H1 (cell line): Measurements from ENCODE around the gene COL6A1. TPM values are rescaled to one million over a fixed set of nuclear protein-coding genes. Genes with fewer than 3 reads are reported as not detected.

Experiments
- CTCF ChIA-PET: fragments of 300-600 bp; sonication (Branson Sonifier 250); formaldehyde crosslinking; loops from one replicate; lab custom pipeline; 2021; ENCODE audit not compliant: partially characterized antibody; lab: Charles Lee
- POLR2A ChIA-PET: fragments of 300-600 bp; sonication (Branson Sonifier 250); formaldehyde crosslinking; loops from one replicate; lab custom pipeline; 2021; ENCODE audit warnings: inconsistent platforms; ENCODE audit not compliant: partially characterized antibody; lab: Charles Lee
- DNase-seq, 2 experiments: peaks; one replicate each; pipeline versions ENCODE4 v3.0.0 to v3.0.0-alpha.2; 2010 to 2022; ENCODE audit warnings: low spot score in 2 of 2, low read depth in 1 of 2, mixed read lengths in 1 of 2
- FAIRE-seq: peaks from 2 replicates; lab custom pipeline; 2011; peaks lifted over from hg19 to GRCh38; lab: Jason Lieb, UNC
- H2AFZ ChIP-seq: 2 replicates; pipeline ENCODE4 v1.8.1; 2012; ENCODE audit warnings: low read length, inconsistent platforms
- H2AK5ac ChIP-seq: 2 replicates; pipeline ENCODE4 v1.6.1; 2013; ENCODE audit warnings: low read depth, low read length
- H2BK120ac ChIP-seq: replicated peaks from 2 replicates; pipeline ENCODE3; 2013; ENCODE audit warnings: low read depth, low read length, inconsistent platforms
- H2BK12ac ChIP-seq: 2 replicates; pipeline ENCODE4 v1.6.1; 2013; ENCODE audit warnings: low read depth, low read length
- H2BK15ac ChIP-seq: 2 replicates; pipeline ENCODE4 v1.6.1; 2013; ENCODE audit warnings: low read length
- H2BK20ac ChIP-seq: 2 replicates; pipeline ENCODE4 v1.6.1; 2013; ENCODE audit warnings: low read length
- H2BK5ac ChIP-seq: 2 replicates; pipeline ENCODE4 v1.6.1; 2013; ENCODE audit warnings: low read depth, low read length
- H3K14ac ChIP-seq: 2 replicates; pipeline ENCODE4 v1.6.1; 2013; ENCODE audit warnings: inconsistent platforms; ENCODE audit not compliant: insufficient read length
- H3K18ac ChIP-seq: 2 replicates; pipeline ENCODE4 v1.6.1; 2013; ENCODE audit warnings: low read length; ENCODE audit errors: extremely low read depth
- H3K23ac ChIP-seq: 2 replicates; pipeline ENCODE4 v1.6.1; 2013; ENCODE audit warnings: inconsistent platforms; ENCODE audit not compliant: insufficient read length
- H3K23me2 ChIP-seq: 2 replicates; pipeline ENCODE4 v1.6.1; 2013; ENCODE audit warnings: low read depth, low read length
- H3K27ac ChIP-seq: 2 replicates; pipeline ENCODE4 v1.6.1; 2011; ENCODE audit warnings: low read depth, low read length, inconsistent platforms
- H3K27me3 ChIP-seq, 4 experiments: replicated peaks in 1 of 4; 1 replicate in 1 of 4; 2 replicates in 3 of 4; pipeline versions ENCODE4 v1.6.1 to v1.8.1; 2011 to 2013; ENCODE audit warnings: low read length in 3 of 4, mild to moderate bottlenecking in 3 of 4, inconsistent platforms in 2 of 4, mixed read lengths in 2 of 4, moderate library complexity in 1 of 4; ENCODE audit not compliant: control insufficient read depth in 3 of 4, insufficient read depth in 3 of 4; ENCODE audit errors: extremely low read depth in 1 of 4
- H3K36me3 ChIP-seq, 4 experiments: 2 replicates each; pipeline versions ENCODE4 v1.6.1 to v1.8.1; 2011 to 2013; ENCODE audit warnings: mild to moderate bottlenecking in 4 of 4, low read length in 3 of 4, moderate library complexity in 2 of 4, control low read depth in 1 of 4, inconsistent platforms in 1 of 4; ENCODE audit not compliant: insufficient read depth in 4 of 4, control insufficient read depth in 2 of 4
- H3K4ac ChIP-seq: replicated peaks from 2 replicates; pipeline ENCODE3; 2013; ENCODE audit warnings: low read length, low read depth, mixed read lengths, inconsistent platforms; ENCODE audit not compliant: insufficient read length
- H3K4me1 ChIP-seq, 4 experiments: replicated peaks in 1 of 4; 1 replicate in 1 of 4; 2 replicates in 3 of 4; pipeline versions ENCODE4 v1.6.1 to v1.8.1; 2011 to 2013; ENCODE audit warnings: low read length in 3 of 4, inconsistent platforms in 2 of 4, mixed read lengths in 1 of 4; ENCODE audit not compliant: insufficient read depth in 4 of 4, control insufficient read depth in 3 of 4
- H3K4me2 ChIP-seq, 2 experiments: 2 replicates each; pipeline versions ENCODE4 v1.6.1 to v1.8.1; 2011 to 2013; ENCODE audit warnings: low read depth in 2 of 2, low read length in 2 of 2, control low read depth in 1 of 2, inconsistent platforms in 1 of 2, mild to moderate bottlenecking in 1 of 2; ENCODE audit not compliant: insufficient read depth in 1 of 2
- H3K4me3 ChIP-seq, 4 experiments: fragments of 200-600, 300-600 bp in 1 of 4; sonication (generic), shearing (Covaris generic), sonication (Bioruptor Twin) in 1 of 4; 2 replicates each; pipeline versions ENCODE4 v1.5.1 to v1.8.1; 2011 to 2016; ENCODE audit warnings: low read length in 4 of 4, low read depth in 3 of 4, control low read depth in 2 of 4, inconsistent platforms in 2 of 4, mild to moderate bottlenecking in 2 of 4, mixed read lengths in 1 of 4, moderate library complexity in 1 of 4; ENCODE audit not compliant: insufficient read depth in 2 of 4; ENCODE audit errors: extremely low read depth in 1 of 4
- H3K56ac ChIP-seq: replicated peaks from 2 replicates; pipeline ENCODE3; 2013; ENCODE audit warnings: low read depth, mild to moderate bottlenecking, mixed read lengths, low read length, inconsistent platforms; ENCODE audit not compliant: insufficient read length
- H3K79me1 ChIP-seq: 2 replicates; pipeline ENCODE4 v1.6.1; 2013; ENCODE audit warnings: low read depth, low read length, control low read depth
- H3K79me2 ChIP-seq, 2 experiments: 2 replicates each; pipeline versions ENCODE4 v1.6.1 to v1.8.1; 2012 to 2013; ENCODE audit warnings: low read length in 2 of 2, mild to moderate bottlenecking in 2 of 2, inconsistent platforms in 1 of 2; ENCODE audit not compliant: insufficient read depth in 2 of 2, control insufficient read depth in 1 of 2
- H3K9ac ChIP-seq, 4 experiments: replicated peaks in 1 of 4; 1 replicate in 1 of 4; 2 replicates in 3 of 4; pipeline versions ENCODE4 v1.6.1 to v1.8.1; 2011 to 2013; ENCODE audit warnings: low read depth in 3 of 4, low read length in 3 of 4, control low read depth in 2 of 4, mild to moderate bottlenecking in 2 of 4, moderate library complexity in 2 of 4, inconsistent platforms in 1 of 4; ENCODE audit errors: extremely low read depth in 1 of 4
- H3K9me3 ChIP-seq, 2 experiments: 2 replicates each; pipeline versions ENCODE4 v1.6.1 to v1.8.1; 2012 to 2013; ENCODE audit warnings: mild to moderate bottlenecking in 2 of 2, moderate library complexity in 2 of 2, control low read depth in 1 of 2, inconsistent platforms in 1 of 2, low read depth in 1 of 2, low read length in 1 of 2, mixed read lengths in 1 of 2; ENCODE audit not compliant: insufficient read depth in 2 of 2
- H4K20me1 ChIP-seq, 2 experiments: replicated peaks in 1 of 2; 2 replicates each; pipeline versions ENCODE3 to v1.8.1; 2011 to 2013; ENCODE audit warnings: inconsistent platforms in 2 of 2, low read length in 2 of 2, mild to moderate bottlenecking in 1 of 2; ENCODE audit not compliant: insufficient read depth in 2 of 2, control insufficient read depth in 1 of 2
- H4K5ac ChIP-seq: 2 replicates; pipeline ENCODE4 v1.6.1; 2013; ENCODE audit warnings: low read length, low read depth, mixed read lengths, inconsistent platforms; ENCODE audit not compliant: insufficient read length
- H4K8ac ChIP-seq: 2 replicates; pipeline ENCODE4 v1.8.0; 2013; ENCODE audit warnings: mild to moderate bottlenecking, moderate library complexity, low read length, inconsistent platforms; ENCODE audit not compliant: insufficient read depth; ENCODE audit errors: extremely low read depth
- H4K91ac ChIP-seq: replicated peaks from 2 replicates; pipeline ENCODE3; 2013; ENCODE audit warnings: low read length, mixed read lengths, inconsistent platforms; ENCODE audit not compliant: insufficient read length
- BCL11A ChIP-seq, 2 experiments: IDR thresholded peaks; one replicate each; pipeline ENCODE4 v1.6.1; 2011; ENCODE audit warnings: low read depth in 2 of 2, low read length in 2 of 2, mild to moderate bottlenecking in 2 of 2
- BRCA1 ChIP-seq: IDR thresholded peaks from 2 replicates; pipeline ENCODE4 v1.6.1; 2012; ENCODE audit warnings: low read depth, low read length, improper control_type of control experiment
- CBX8 ChIP-seq: fragments of 300-800, 300-1000 bp; sonication (generic); IDR thresholded peaks from 2 replicates; pipeline ENCODE4 v1.7.1; 2016; ENCODE audit warnings: low read depth, low read length, borderline replicate concordance
- CREB1 ChIP-seq: IDR thresholded peaks from 2 replicates; pipeline ENCODE4 v1.6.1; 2012; ENCODE audit warnings: inconsistent platforms
- EZH2 ChIP-seq: fragments of 200-600 bp; sonication (generic); IDR thresholded peaks from 2 replicates; pipeline ENCODE4 v1.7.1; 2012; ENCODE audit warnings: low read depth, mild to moderate bottlenecking, moderate library complexity, low read length, inconsistent platforms; ENCODE audit not compliant: severe bottlenecking
- JUND ChIP-seq: IDR thresholded peaks from 2 replicates; pipeline ENCODE4 v1.6.1; 2011; ENCODE audit warnings: mild to moderate bottlenecking, improper control_type of control experiment, low read length
- KDM4A ChIP-seq: IDR thresholded peaks from one replicate; pipeline ENCODE4 v1.7.1; 2012; ENCODE audit warnings: low read depth, mild to moderate bottlenecking, moderate library complexity, low read length, inconsistent platforms; ENCODE audit not compliant: severe bottlenecking
- MAFK ChIP-seq: IDR thresholded peaks from 2 replicates; pipeline ENCODE4 v1.6.1; 2012; ENCODE audit warnings: low read depth, mild to moderate bottlenecking, improper control_type of control experiment, low read length
- NRF1 ChIP-seq: IDR thresholded peaks from 2 replicates; pipeline ENCODE4 v1.6.1; 2011; ENCODE audit warnings: mild to moderate bottlenecking, low read depth, low read length, improper control_type of control experiment
- PHF8 ChIP-seq: fragments of 200-600 bp; sonication (generic); conservative IDR thresholded peaks from 2 replicates; pipeline ENCODE4 v1.7.1; 2012; ENCODE audit warnings: low read depth, mild to moderate bottlenecking, inconsistent platforms, low read length, moderate library complexity
- POLR2AphosphoS5 ChIP-seq: IDR thresholded peaks from 2 replicates; pipeline ENCODE4 v1.6.1; 2011; ENCODE audit warnings: low read depth, low read length
- SP2 ChIP-seq: IDR thresholded peaks from 2 replicates; pipeline ENCODE4 v1.6.1; 2012; ENCODE audit warnings: mild to moderate bottlenecking, low read length, inconsistent platforms
- TAF1 ChIP-seq: IDR thresholded peaks from 2 replicates; pipeline ENCODE4 v1.6.1; 2011; ENCODE audit warnings: mild to moderate bottlenecking, low read depth, low read length
- TCF12 ChIP-seq: IDR thresholded peaks from 2 replicates; pipeline ENCODE4 v1.6.1; 2011; ENCODE audit warnings: low read depth, mild to moderate bottlenecking, low read length
- YY1 ChIP-seq: IDR thresholded peaks from 2 replicates; pipeline ENCODE4 v1.6.1; 2011; ENCODE audit warnings: low read depth, mild to moderate bottlenecking, low read length
- WGBS, 2 experiments: shearing (Covaris generic) in 1 of 2; methylation state at CpG; one replicate each; pipeline versions ENCODE4 v1.1.6 to v1.1.7; 2013 to 2015; ENCODE audit warnings: low lambda C conversion rate in 2 of 2, mixed read lengths in 2 of 2, inconsistent platforms in 1 of 2, low coverage in 1 of 2, missing lambda C conversion rate in 1 of 2; ENCODE audit not compliant: insufficient replicate concordance in 2 of 2, insufficient coverage in 1 of 2, insufficient read length in 1 of 2; ENCODE audit errors: extremely low coverage in 1 of 2, missing lambda C conversion rate in 1 of 2; 5-methylcytosine and 5-hydroxymethylcytosine counted together
- polyA plus RNA-seq, 7 experiments: library from polyadenylated mRNA; depleted of rRNA in 3 of 7; stranded (reverse) in 5 of 7; unstranded in 2 of 7; fragments of >200 nt in 5 of 7; fragments of 200-250 nt in 2 of 7; gene quantifications; 1 replicate in 5 of 7; 2 replicates in 1 of 7; 4 replicates in 1 of 7; pipeline versions ENCODE4 v1.2.1 to v1.2.3, GENCODE V29; 2011 to 2013; ENCODE audit warnings: missing spikeins in 2 of 7, mixed read lengths in 2 of 7
- total RNA-seq: library from RNA; stranded (reverse); fragmentation: NEBNext Ultra II Directional; extraction: Animal tissue kit (Norgen Biotek cat#: 25700); gene quantifications from 2 replicates; pipeline ENCODE4 v1.2.1, GENCODE V29; 2021

Gene COL6A1
- total and polyA plus RNA-seq, 2 of the 8 experiments (the other 6 are each of a cell fraction or from before 2014, with no cell fraction given) = 100 to 115 TPM

- H3K4me1 ChIP-seq = no peaks in the 10 kb centered on the region
- ChIA-PET CTCF (interaction anchor here (0.8 to 1.7 kb wide), 3 partner anchors 16 to 32 kb away, joined by 4 to 5 read pairs (median 4); no protein-coding TSS in a partner anchor), POLR2A (no interaction called here)
- H3K4me3 ChIP-seq = no peak overlapping the region
- 85% methylated on average over 14 of the region's 17 CpGs; no CpG with 5 or more reads in 1 of the 2 experiments for WGBS, 2 experiments
- no peak overlapping the region for H2BK5ac ChIP-seq
- no peak overlapping the region for H4K91ac ChIP-seq
- no peaks in the 10 kb centered on the region for H3K23me2 ChIP-seq
- no peak overlapping the region for H4K8ac ChIP-seq
- H3K23ac ChIP-seq = no peak overlapping the region
- no peaks in the 10 kb centered on the region for H3K36me3 ChIP-seq
- no peak overlapping the region for H3K4me2 ChIP-seq
- H2BK120ac ChIP-seq = no peak overlapping the region
- no peaks in the 10 kb centered on the region for H3K79me2 ChIP-seq
- no peak overlapping the region for H3K27ac ChIP-seq
- no peak overlapping the region for H2AFZ ChIP-seq
- no peak for FAIRE-seq
- peaks cover 36 to 69% of the 10 kb centered on the region in 2 experiments for H3K9me3 ChIP-seq
- no peak overlapping the region for H3K14ac ChIP-seq
- no peak overlapping the region for H3K4ac ChIP-seq
- H2BK12ac ChIP-seq = no peak overlapping the region
- H2AK5ac ChIP-seq = no peak overlapping the region
- H3K56ac ChIP-seq = no peak overlapping the region
- no peak overlapping the region for H4K5ac ChIP-seq
- H3K79me1 ChIP-seq = no peaks in the 10 kb centered on the region
- no peak for DNase-seq
- H3K18ac ChIP-seq = no peak overlapping the region
- no peaks in the 10 kb centered on the region for H4K20me1 ChIP-seq
- H2BK15ac ChIP-seq = no peak overlapping the region
- no peak overlapping the region for H3K9ac ChIP-seq
- no peaks in the 10 kb centered on the region for H3K27me3 ChIP-seq
- H2BK20ac ChIP-seq = no peak overlapping the region
- no peak for TF ChIP-seq BRCA1
- no peak for TF ChIP-seq EZH2
- no peak for TF ChIP-seq MAFK
- TF ChIP-seq KDM4A = no peak
- TF ChIP-seq YY1 = no peak
- no peak for TF ChIP-seq POLR2AphosphoS5
- TF ChIP-seq TCF12 = no peak
- TF ChIP-seq SP2 = no peak
- TF ChIP-seq CREB1 = no peak
- TF ChIP-seq BCL11A (IDR thresholded peaks at IDR 0.05; ENCODE audit: low read depth in 2 of 2, low read length in 2 of 2) = no peak
- no peak for TF ChIP-seq JUND
- no peak for TF ChIP-seq CBX8
- no peak for TF ChIP-seq PHF8
- TF ChIP-seq TAF1 = no peak
- no peak for TF ChIP-seq NRF1
These were observed 42.6 kb upstream of the COL6A1 start for GRCh38 chr21:45938811-45939520.
